ENCODE data around the gene GTF2E1. TPM values are rescaled to one million over a fixed set of nuclear protein-coding genes. Genes with fewer than 3 reads are reported as not detected.

Gene GTF2E1
- total and polyA plus RNA-seq, 9 of the 15 experiments (the other 6 are each of a cell fraction or from before 2014, with no cell fraction given), result 12.9 to 23.5 (median 15.4) TPM

DNA sequence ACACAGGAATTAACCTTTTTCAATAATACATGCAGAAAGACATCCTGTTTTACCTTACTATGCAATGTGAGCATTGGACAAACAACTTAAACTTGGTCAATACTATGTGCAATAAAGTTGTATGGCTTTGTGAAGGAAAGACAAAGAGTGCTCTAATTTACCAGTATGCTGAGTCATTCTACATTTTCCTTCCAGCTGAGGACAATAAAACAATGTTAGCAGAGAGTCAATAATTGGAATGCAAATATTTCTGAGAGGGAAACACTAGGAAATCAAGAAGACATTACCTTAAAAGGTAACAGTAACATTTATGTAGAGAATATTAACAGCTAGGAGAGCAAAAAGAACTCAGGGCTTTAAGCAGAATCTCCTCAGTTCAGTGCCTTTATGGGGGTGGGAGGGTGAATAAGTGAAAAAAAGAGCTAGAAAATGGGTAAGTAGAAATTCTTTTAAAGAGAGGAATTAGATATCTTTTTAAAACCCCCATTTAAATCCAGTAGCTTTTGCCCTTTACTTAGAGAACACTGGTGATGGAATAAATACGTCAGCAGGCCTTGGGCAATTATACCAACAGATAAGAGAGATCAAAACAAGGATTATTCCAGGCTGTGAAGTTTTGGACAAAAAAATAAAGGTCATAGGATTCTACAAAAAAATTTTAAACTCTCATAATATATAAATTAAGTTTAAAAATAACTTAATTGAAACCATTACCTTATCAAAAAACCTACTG lies 48.9 kb upstream of the GTF2E1 start (continued):
- TF ChIP-seq, protein P1, sequence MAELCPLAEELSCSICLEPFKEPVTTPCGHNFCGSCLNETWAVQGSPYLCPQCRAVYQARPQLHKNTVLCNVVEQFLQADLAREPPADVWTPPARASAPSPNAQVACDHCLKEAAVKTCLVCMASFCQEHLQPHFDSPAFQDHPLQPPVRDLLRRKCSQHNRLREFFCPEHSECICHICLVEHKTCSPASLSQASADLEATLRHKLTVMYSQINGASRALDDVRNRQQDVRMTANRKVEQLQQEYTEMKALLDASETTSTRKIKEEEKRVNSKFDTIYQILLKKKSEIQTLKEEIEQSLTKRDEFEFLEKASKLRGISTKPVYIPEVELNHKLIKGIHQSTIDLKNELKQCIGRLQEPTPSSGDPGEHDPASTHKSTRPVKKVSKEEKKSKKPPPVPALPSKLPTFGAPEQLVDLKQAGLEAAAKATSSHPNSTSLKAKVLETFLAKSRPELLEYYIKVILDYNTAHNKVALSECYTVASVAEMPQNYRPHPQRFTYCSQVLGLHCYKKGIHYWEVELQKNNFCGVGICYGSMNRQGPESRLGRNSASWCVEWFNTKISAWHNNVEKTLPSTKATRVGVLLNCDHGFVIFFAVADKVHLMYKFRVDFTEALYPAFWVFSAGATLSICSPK (IDR thresholded peaks at IDR 0.05; ENCODE audit: borderline replicate concordance), result no peak
- TF ChIP-seq SOX6 (IDR thresholded peaks at IDR 0.05) (no peak), HDAC8 (tag; IDR thresholded peaks at IDR 0.05) (no peak), ZNF445 (CRISPR knock-in tag; IDR thresholded peaks at IDR 0.05; ENCODE audit: low read depth) (no peak), C11orf30 (IDR thresholded peaks at IDR 0.05; ENCODE audit: low read depth) (peak; percentile 88), COPS2 (conservative IDR thresholded peaks at IDR 0.05) (no peak), CHD1 (IDR thresholded peaks at IDR 0.05; ENCODE audit: low read length) (no peak), GTF2F1 (IDR thresholded peaks at IDR 0.05; ENCODE audit: low read depth, low read length) (no peak), ASH1L (IDR thresholded peaks at IDR 0.05; ENCODE audit: borderline replicate concordance, low read depth, partially characterized antibody) (no peak), ZNF3 (CRISPR knock-in tag; IDR thresholded peaks at IDR 0.05) (no peak), MEIS2 (IDR thresholded peaks at IDR 0.05; ENCODE audit: partially characterized antibody) (peak; percentile 36), RNF2 (IDR thresholded peaks at IDR 0.05) (no peak), PCBP1 (IDR thresholded peaks at IDR 0.05; ENCODE audit: low read depth, low read length, poor library complexity, severe bottlenecking) (no peak)
- TF ChIP-seq, protein P2, sequence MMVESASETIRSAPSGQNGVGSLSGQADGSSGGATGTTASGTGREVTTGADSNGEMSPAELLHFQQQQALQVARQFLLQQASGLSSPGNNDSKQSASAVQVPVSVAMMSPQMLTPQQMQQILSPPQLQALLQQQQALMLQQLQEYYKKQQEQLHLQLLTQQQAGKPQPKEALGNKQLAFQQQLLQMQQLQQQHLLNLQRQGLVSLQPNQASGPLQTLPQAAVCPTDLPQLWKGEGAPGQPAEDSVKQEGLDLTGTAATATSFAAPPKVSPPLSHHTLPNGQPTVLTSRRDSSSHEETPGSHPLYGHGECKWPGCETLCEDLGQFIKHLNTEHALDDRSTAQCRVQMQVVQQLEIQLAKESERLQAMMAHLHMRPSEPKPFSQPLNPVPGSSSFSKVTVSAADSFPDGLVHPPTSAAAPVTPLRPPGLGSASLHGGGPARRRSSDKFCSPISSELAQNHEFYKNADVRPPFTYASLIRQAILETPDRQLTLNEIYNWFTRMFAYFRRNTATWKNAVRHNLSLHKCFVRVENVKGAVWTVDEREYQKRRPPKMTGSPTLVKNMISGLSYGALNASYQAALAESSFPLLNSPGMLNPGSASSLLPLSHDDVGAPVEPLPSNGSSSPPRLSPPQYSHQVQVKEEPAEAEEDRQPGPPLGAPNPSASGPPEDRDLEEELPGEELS (CRISPR knock-in tag; IDR thresholded peaks at IDR 0.05; ENCODE audit: borderline replicate concordance), result no peak
- TF ChIP-seq, protein P3, sequence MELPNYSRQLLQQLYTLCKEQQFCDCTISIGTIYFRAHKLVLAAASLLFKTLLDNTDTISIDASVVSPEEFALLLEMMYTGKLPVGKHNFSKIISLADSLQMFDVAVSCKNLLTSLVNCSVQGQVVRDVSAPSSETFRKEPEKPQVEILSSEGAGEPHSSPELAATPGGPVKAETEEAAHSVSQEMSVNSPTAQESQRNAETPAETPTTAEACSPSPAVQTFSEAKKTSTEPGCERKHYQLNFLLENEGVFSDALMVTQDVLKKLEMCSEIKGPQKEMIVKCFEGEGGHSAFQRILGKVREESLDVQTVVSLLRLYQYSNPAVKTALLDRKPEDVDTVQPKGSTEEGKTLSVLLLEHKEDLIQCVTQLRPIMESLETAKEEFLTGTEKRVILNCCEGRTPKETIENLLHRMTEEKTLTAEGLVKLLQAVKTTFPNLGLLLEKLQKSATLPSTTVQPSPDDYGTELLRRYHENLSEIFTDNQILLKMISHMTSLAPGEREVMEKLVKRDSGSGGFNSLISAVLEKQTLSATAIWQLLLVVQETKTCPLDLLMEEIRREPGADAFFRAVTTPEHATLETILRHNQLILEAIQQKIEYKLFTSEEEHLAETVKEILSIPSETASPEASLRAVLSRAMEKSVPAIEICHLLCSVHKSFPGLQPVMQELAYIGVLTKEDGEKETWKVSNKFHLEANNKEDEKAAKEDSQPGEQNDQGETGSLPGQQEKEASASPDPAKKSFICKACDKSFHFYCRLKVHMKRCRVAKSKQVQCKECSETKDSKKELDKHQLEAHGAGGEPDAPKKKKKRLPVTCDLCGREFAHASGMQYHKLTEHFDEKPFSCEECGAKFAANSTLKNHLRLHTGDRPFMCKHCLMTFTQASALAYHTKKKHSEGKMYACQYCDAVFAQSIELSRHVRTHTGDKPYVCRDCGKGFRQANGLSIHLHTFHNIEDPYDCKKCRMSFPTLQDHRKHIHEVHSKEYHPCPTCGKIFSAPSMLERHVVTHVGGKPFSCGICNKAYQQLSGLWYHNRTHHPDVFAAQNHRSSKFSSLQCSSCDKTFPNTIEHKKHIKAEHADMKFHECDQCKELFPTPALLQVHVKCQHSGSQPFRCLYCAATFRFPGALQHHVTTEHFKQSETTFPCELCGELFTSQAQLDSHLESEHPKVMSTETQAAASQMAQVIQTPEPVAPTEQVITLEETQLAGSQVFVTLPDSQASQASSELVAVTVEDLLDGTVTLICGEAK (IDR thresholded peaks at IDR 0.05), result peak; percentile 86
- TF ChIP-seq, protein P3 (CRISPR knock-in tag; IDR thresholded peaks at IDR 0.05), result no peak
